HepG2 (cell line): ENCODE data around the gene TSPAN31. TPM values are rescaled to one million over a fixed set of nuclear protein-coding genes. Genes with fewer than 3 reads are reported as not detected.

Experiments used
- ATF2 ChIP-seq: sonication (generic); formaldehyde crosslinking; IDR thresholded peaks from 2 replicates; pipeline ENCODE4 v1.4.0; 2020; ENCODE audit warnings: missing genetic modification reagents
- BCL6 ChIP-seq: IDR thresholded peaks from 2 replicates; pipeline ENCODE4 v1.6.1; 2016; ENCODE audit warnings: missing genetic modification reagents, missing compliant biosample characterization
- FOXJ3 ChIP-seq: sonication (generic); formaldehyde crosslinking; IDR thresholded peaks from 2 replicates; pipeline ENCODE4 v1.4.0; 2020; ENCODE audit warnings: missing genetic modification reagents, mild to moderate bottlenecking, borderline replicate concordance
- GFI1 ChIP-seq: sonication (generic); formaldehyde crosslinking; IDR thresholded peaks from 2 replicates; pipeline ENCODE4 v1.5.0; 2020; ENCODE audit warnings: missing genetic modification reagents, mild to moderate bottlenecking, borderline replicate concordance
- JUND ChIP-seq: sonication (generic); formaldehyde crosslinking; IDR thresholded peaks from 2 replicates; pipeline ENCODE4 v1.8.0; 2022; ENCODE audit warnings: mild to moderate bottlenecking, missing genetic modification reagents
- KDM3A ChIP-seq: IDR thresholded peaks from 2 replicates; pipeline ENCODE4 v1.6.1; 2018; ENCODE audit warnings: low read depth, missing compliant biosample characterization
- MED8 ChIP-seq: sonication (generic); formaldehyde crosslinking; IDR thresholded peaks from 2 replicates; pipeline ENCODE4 v1.8.1; 2023; ENCODE audit warnings: mild to moderate bottlenecking, missing genetic modification reagents; ENCODE audit not compliant: insufficient replicate concordance
- PATZ1 ChIP-seq: sonication (generic); formaldehyde crosslinking; IDR thresholded peaks from 2 replicates; pipeline ENCODE4 v1.4.0; 2020; ENCODE audit warnings: missing genetic modification reagents
- PTBP1 ChIP-seq: fragments of 200-400 bp; formaldehyde crosslinking; IDR thresholded peaks from 2 replicates; pipeline ENCODE4 v1.6.1; 2018; ENCODE audit warnings: low read length, low read depth; ENCODE audit not compliant: poor library complexity, severe bottlenecking
- REL ChIP-seq: sonication (generic); formaldehyde crosslinking; conservative IDR thresholded peaks from 2 replicates; pipeline ENCODE4 v1.8.0; 2022; ENCODE audit warnings: mild to moderate bottlenecking, missing genetic modification reagents, moderate library complexity
- REST ChIP-seq, 2 experiments: IDR thresholded peaks; 2 replicates each; pipeline ENCODE4 v1.6.1; 2011 to 2012; ENCODE audit warnings: low read length in 2 of 2, borderline replicate concordance in 1 of 2, low read depth in 1 of 2, mild to moderate bottlenecking in 1 of 2, moderate library complexity in 1 of 2
- TBX3 ChIP-seq: fragments of 450-650 bp; IDR thresholded peaks from 2 replicates; pipeline ENCODE4 v1.6.1; 2017; ENCODE audit warnings: antibody characterized with exemption, mild to moderate bottlenecking, inconsistent platforms, borderline replicate concordance
- TFAP4 ChIP-seq: sonication (generic); IDR thresholded peaks from 2 replicates; pipeline ENCODE4 v1.6.1; 2016; ENCODE audit warnings: low read depth, borderline replicate concordance
- ZBTB44 ChIP-seq: sonication (generic); formaldehyde crosslinking; IDR thresholded peaks from 2 replicates; pipeline ENCODE4 v1.4.0; 2020; ENCODE audit warnings: missing genetic modification reagents
- ZNF30 ChIP-seq: sonication (generic); formaldehyde crosslinking; IDR thresholded peaks from 2 replicates; pipeline ENCODE4 v1.5.0; 2020; ENCODE audit warnings: mild to moderate bottlenecking, missing genetic modification reagents
- ZNF577 ChIP-seq: sonication (generic); formaldehyde crosslinking; IDR thresholded peaks from 2 replicates; pipeline ENCODE4 v1.4.0; 2020; ENCODE audit warnings: mild to moderate bottlenecking, low read depth, missing genetic modification reagents, borderline replicate concordance
- ZNF781 ChIP-seq: sonication (generic); formaldehyde crosslinking; IDR thresholded peaks from 2 replicates; pipeline ENCODE4 v1.5.1; 2020; ENCODE audit warnings: borderline replicate concordance, mild to moderate bottlenecking, missing genetic modification reagents; ENCODE audit errors: not compliant biosample characterization
- ZSCAN29 ChIP-seq: sonication (generic); formaldehyde crosslinking; conservative IDR thresholded peaks from 2 replicates; pipeline ENCODE4 v1.4.0; 2020; ENCODE audit warnings: mild to moderate bottlenecking, missing genetic modification reagents
- polyA plus RNA-seq, 8 experiments: library from polyadenylated mRNA; depleted of rRNA in 3 of 8; stranded (reverse) in 7 of 8; unstranded in 1 of 8; fragments of >200 nt; fragmentation: Illumina TruSeq in 4 of 8; extraction: Trizol in 4 of 8; gene quantifications; 2 replicates each; pipeline versions ENCODE4 v1.2.1 to v1.2.3, GENCODE V29; 2011 to 2016; ENCODE audit warnings: low read depth in 4 of 8, missing spikeins in 1 of 8, mixed read lengths in 1 of 8; ENCODE audit not compliant: insufficient read depth in 1 of 8
- total RNA-seq, 5 experiments: library from RNA; depleted of rRNA; stranded (reverse); fragments of >200 nt; fragmentation: Illumina TruSeq; extraction: Trizol; gene quantifications; 2 replicates each; pipeline ENCODE4 v1.2.3, GENCODE V29; 2016; ENCODE audit warnings: low read depth in 1 of 5

Gene TSPAN31
- total and polyA plus RNA-seq, 2 of the 13 experiments (the other 11 are each of a cell fraction or from before 2014, with no cell fraction given) = 10.4 to 24.6 TPM

- TF ChIP-seq ZBTB44 (CRISPR knock-in tag) = no peak
- TF ChIP-seq ZSCAN29 (CRISPR knock-in tag) = no peak
- TF ChIP-seq PTBP1 = no peak
- peak; percentile 87 for TF ChIP-seq KDM3A (CRISPR knock-in tag)
- peak; percentile 68; the same call in 1 of the 2 replicates for TF ChIP-seq BCL6 (CRISPR knock-in tag)
- no peak for TF ChIP-seq ZNF781 (CRISPR knock-in tag)
- TF ChIP-seq TFAP4 = peak; percentile 35; the same call in 1 of the 2 replicates
- TF ChIP-seq ZNF30 = 0 out of 2 replicates have a peak, but pooled peaks have one; percentile 63
- TF ChIP-seq REST (IDR thresholded peaks at IDR 0.05; ENCODE audit: borderline replicate concordance in 1 of 2, low read depth in 1 of 2, low read length in 2 of 2) = peak in 1 of 2 experiments; percentile 78; a peak in 2 of 4 replicates
- peak; percentile 68 for TF ChIP-seq GFI1
- TF ChIP-seq PATZ1 = peak; percentile 80
- peak; percentile 81 for TF ChIP-seq FOXJ3 (CRISPR knock-in tag)
- peak; percentile 85 for TF ChIP-seq ATF2 (CRISPR knock-in tag)
- no peak for TF ChIP-seq ZNF577 (CRISPR knock-in tag)
- TF ChIP-seq TBX3 = no peak
- no peak for TF ChIP-seq JUND (CRISPR knock-in tag)
- TF ChIP-seq MED8 (CRISPR knock-in tag) = no peak
- no peak for TF ChIP-seq REL (CRISPR knock-in tag)
These were observed 38.0 kb downstream of the TSPAN31 start, which contains the start of gene TSFM (continued) for GRCh38 chr12:57782608-57783465.
